H1 (cell line): ENCODE measurements around the gene AURKB. TPM values are rescaled to one million over a fixed set of nuclear protein-coding genes. Genes with fewer than 3 reads are reported as not detected.

Experiments used
- CHD7 ChIP-seq: fragments of 300-600 bp; sonication (generic); IDR thresholded peaks from 2 replicates; pipeline ENCODE4 v1.7.1; 2012; ENCODE audit warnings: low read length, moderate library complexity, mild to moderate bottlenecking, inconsistent platforms; ENCODE audit not compliant: insufficient replicate concordance
- polyA plus RNA-seq, 7 experiments: library from polyadenylated mRNA; depleted of rRNA in 3 of 7; stranded (reverse) in 5 of 7; unstranded in 2 of 7; fragments of >200 nt in 5 of 7; fragments of 200-250 nt in 2 of 7; gene quantifications; 1 replicate in 5 of 7; 2 replicates in 1 of 7; 4 replicates in 1 of 7; pipeline versions ENCODE4 v1.2.1 to v1.2.3, GENCODE V29; 2011 to 2013; ENCODE audit warnings: missing spikeins in 2 of 7, mixed read lengths in 2 of 7
- total RNA-seq: library from RNA; stranded (reverse); fragmentation: NEBNext Ultra II Directional; extraction: Animal tissue kit (Norgen Biotek cat#: 25700); gene quantifications from 2 replicates; pipeline ENCODE4 v1.2.1, GENCODE V29; 2021

AURKB gene
- total and polyA plus RNA-seq, 2 of the 8 experiments (the other 6 are each of a cell fraction or from before 2014, with no cell fraction given), result 102 to 160 TPM

GRCh38 chr17:8227238-8227581, 16.8 kb upstream of the AURKB start (continued):
- no peak for TF ChIP-seq CHD7
